ENCODE results near the gene MAP4K4.

DNA sequence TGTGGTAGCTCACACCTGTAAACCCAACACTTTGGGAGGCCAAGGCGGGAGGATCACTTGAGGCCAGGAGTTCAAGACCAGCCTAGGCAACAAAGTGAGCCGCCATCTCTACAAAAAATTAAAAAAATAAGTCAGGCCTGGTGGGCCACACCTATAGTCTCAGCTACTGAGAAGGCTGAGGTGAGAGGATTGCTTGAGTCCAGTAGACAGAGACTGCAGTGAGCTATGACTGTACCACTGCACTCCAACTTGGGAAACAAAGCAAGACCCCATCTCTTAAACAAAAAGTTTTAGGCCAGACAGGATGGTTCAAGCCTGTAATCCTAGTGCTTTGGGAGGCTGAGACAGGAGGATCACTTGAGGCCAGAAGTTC, 224.4 kb downstream of the MAP4K4 start:
- TF ChIP-seq CTCF (conservative IDR thresholded peaks at IDR 0.05): no peak
- TF ChIP-seq ZFX (IDR thresholded peaks at IDR 0.05): no peak

All from C4-2B (cell line).